Activated CD4-positive, CD25-positive, alpha-beta regulatory T cell treated with anti-CD3 and anti-CD28 coated beads, Interleukin-2, amount 50 U/mL, for 16 hours (primary cell): Measurements from ENCODE around the gene FIBIN.
"Not testable (repeated sequence)": the region's sequence is repeated elsewhere in the genome, so short reads cannot be mapped to it uniquely, and the experiment has no call there.

Experiments
- DNase-seq: peaks from one replicate; pipeline ENCODE4 v3.0.0-alpha.2; 2020; ENCODE audit warnings: low read depth, low spot score

FIBIN gene

GRCh38 chr11:26993965-26994457 is at the start of gene FIBIN:
FIBIN (plus strand) TSS chr11:26994112; CDS start chr11:26994527, 415 bp downstream.
- DNase-seq: no peak

DNA sequence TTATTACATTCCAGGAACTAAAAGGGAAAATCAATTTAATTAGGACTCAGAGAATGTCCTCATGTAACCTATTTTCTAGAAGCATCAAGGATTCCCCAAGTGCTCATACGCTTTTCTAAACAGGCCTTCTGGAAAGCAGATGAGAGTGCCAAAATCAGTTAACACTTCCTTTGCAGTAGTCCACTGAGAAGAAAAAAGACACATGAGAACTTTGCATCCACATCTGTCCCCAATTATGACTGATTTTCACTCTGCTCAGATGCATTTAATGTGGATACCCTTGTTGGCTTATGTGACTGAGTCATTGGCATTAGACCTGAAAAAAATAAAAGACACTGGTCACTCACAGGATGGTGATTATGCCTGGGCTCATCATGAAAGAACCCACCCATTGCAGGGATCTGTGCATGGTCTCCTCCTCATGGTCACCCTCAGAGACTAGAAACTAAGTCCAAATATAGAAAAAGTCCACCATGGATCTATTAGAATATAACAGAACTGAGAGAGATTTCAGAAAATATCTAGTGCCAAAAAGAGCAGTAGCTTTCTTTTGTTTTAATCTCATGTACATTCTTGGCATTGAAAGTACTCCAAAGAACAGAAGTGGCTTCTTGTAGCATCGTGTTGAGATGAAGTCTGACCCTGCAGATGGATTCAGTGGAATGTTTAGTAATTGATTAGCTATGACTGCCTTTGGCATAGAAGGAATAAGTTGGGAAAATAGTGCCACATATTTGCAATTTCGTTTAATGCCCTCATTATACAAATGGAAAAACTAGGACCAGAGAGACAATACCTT is 48.8 kb upstream of the FIBIN start:
- no peak for DNase-seq

DNA sequence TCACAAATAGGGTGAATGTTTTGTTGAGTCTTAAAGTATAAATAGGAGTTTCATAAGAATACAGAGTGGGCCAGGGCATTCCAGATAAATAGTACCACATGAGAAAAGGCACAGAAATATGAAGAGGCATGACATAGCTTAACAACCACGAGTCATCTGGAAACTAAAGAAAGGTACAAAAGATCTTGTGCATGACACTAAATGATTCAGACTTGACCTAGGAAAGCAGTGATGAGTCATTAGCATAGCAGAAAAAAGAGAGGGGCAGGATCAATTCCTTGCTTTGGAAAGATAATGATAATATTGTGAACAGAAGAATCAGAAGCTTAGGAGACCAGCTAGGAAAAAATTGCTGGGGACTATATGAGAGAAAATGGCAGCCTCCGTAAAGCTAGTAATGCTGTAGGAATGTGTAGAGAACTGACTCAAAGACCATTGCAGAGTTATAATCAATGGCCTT is 47.6 kb upstream of the FIBIN start:
- no peak for DNase-seq

DNA sequence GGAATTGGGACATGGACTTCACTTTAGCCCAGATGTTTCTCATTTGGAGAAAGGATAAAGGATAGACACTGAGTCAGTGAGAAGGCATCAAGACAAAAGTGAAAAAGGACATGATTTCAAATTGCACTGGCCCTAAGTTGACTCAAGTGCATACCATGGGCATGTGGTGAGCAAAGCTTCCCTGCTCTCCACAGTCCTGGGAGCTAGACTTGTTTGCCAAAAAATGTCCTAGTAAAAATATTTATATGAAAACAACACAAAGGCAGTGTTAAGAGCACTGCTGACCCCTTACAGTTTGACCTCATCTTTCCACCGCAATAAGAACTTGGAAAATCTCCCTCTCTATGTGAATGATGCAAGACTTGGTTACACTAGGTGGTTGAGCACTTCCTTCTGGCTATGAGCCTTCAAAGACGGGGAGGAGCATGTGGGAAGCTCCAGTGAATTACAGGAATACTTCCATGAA is 46.5 kb upstream of the FIBIN start:
- no peak for DNase-seq

GRCh38 chr11:26947904-26948639 is 45.8 kb upstream of the FIBIN start:
- DNase-seq: no peak

DNA sequence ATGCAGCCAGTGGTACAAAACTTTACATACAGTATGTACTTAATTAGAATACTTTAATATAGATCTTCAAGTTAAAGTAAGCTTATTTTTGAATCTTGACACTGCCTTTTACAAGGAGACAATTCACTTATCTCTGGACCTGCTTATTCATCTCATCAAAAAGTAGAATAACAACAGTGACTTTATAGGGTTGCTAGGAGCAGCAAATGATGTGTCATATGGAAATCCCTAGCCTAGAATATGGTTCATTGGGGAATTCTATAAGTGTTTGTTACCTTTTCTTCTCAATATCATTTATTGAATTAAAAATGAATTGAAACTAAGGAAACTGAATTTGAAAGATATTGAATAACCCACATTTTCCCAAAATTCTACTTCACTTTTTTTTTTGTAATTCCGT is 45.0 kb upstream of the FIBIN start:
- DNase-seq: no peak

- DNase-seq: no peak
Observed at GRCh38 chr11:26949846-26950245, 44.1 kb upstream of the FIBIN start.

DNA sequence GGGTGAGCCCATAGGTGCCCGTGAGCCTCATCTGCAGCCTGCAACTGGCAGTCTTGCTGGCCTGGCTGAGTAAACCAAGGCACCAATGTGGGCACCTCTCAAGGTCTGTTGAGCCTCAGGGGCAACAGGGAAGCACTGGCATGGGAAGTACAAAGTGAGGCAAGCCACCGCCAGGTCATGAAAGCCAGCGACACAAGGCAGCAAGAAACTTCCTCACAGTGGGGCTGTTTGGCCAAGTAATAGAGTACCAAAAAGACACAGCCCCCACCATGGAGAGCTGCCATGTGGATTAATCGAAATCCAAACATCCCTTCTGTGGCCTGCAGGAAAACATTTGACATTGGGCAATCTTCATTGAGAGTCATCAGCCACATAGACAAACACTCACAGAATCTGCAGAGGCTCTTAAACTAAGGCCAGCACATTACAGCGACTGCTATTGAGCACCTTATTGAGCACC is 43.6 kb upstream of the FIBIN start:
- no peak for DNase-seq

GRCh38 chr11:26951809-26952515 is 42.0 kb upstream of the FIBIN start:
- no peak for DNase-seq

DNA sequence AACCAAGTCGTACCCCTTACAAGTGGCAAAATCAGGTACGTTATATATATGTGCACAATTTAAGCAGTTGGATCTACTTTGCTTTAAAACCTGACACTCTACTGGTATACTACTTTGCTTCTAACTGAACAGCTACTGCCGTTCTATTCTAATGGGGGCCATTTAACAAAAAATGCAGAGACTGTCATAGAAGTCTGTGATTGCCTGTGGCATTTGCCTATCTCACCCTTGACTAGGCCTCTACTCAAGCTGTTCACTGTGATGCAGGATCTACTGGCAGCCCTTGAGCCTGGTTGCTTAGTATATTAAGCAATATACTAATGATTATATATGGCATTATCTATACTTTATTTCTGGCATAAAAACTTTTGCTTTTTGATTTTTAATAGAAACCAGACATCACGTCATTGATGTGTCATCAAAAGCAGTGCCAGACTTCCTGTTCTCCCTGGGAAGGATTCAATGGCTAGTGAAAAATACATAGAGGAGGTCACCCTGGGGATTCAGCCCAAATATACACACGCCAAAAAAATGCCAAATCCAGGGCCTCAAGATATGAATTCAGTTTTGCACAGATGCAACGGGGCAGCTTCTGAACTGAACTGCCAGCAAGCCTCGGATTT is 40.0 kb upstream of the FIBIN start:
- DNase-seq: no peak

GRCh38 chr11:26958005-26958701 is 35.8 kb upstream of the FIBIN start:
- DNase-seq: no peak

- no peak for DNase-seq
Observed at GRCh38 chr11:26958702-26959049, 35.2 kb upstream of the FIBIN start.

DNA sequence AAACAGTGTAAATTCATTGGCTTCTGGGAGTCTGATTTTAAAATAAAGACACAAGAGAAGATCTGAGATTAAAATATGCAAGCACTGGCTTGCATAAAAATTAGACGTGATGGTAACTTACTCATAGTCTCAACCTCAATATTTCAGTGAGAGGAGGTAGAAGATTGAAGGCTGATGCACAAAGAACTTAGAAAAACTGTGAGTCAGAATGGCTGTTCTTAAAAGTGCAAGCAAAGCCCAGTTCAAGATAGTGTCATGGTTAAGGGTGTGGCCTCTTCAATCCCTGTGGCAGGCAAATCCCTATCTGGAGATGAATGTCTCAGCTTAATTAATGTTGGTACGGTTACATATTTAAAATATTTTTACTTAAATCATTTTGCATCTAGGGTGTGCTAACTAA is 33.6 kb upstream of the FIBIN start:
- no peak for DNase-seq

DNA sequence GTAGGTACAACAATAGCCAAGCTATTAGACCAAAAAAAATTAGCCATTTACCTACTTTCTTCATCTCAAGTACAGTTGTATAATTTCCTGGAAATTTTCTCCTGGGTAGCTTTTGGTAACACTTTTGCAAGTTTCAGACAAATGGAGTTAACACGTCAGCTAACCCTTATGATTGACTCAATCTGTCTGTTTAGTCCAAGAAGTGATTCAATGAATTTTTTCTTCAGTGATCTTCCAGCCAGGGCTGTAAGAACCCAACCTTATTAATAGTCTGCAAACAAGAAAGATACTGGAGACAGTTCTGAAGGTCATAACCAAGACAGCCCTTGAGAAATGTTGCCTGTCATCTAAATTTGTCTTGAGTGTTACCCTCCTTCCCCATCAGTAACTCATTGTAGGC is 30.1 kb upstream of the FIBIN start:
- DNase-seq: no peak

DNA sequence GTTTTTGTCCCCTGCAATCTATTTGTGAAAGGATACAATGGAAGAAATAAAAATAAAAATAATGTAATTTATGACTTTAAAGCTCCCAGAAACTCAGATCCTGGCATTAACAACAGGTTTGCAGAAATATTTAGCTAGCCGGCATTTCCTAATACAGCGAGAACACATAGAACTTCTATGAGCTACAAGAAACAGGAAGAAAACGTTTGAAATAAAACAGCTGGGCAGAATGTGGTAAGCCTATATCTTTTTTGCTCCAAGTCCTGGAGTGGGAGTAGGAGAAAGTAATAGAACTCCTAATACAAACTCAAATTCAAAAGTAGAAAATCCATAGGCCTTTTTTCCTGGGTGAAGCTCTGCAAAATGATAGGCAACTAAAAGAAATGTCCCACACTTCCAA is 29.6 kb upstream of the FIBIN start:
- no peak for DNase-seq

DNA sequence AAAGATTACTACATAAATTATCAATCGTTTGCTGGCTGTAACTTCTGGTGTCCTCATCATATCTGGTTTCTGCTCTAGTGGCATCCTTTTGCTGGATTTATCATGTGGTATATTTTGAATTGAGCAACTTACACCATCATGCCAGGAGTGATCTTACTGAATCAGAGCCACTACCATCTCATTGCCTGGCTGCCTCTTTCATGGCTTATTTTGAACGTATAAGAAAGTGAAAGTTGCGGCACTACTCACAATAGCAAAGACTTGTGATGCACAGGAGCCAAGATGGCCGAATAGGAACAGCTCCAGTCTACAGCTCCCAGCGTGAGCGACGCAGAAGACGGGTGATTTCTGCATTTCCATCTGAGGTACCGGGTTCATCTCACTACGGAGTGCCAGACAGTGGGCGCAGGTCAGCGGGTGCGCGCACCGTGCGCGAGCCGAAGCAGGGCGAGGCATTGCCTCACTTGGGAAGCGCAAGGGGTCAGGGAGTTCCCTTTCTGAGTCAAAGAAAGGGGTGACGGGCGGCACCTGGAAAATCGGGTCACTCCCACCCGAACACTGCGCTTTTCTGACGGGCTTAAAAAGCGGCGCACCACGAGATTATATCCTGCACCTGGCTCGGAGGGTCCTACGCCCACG is 28.9 kb upstream of the FIBIN start:
- DNase-seq: not testable (repeated sequence)

GRCh38 chr11:26971961-26972360 is 22.0 kb upstream of the FIBIN start:
- no peak for DNase-seq

DNA sequence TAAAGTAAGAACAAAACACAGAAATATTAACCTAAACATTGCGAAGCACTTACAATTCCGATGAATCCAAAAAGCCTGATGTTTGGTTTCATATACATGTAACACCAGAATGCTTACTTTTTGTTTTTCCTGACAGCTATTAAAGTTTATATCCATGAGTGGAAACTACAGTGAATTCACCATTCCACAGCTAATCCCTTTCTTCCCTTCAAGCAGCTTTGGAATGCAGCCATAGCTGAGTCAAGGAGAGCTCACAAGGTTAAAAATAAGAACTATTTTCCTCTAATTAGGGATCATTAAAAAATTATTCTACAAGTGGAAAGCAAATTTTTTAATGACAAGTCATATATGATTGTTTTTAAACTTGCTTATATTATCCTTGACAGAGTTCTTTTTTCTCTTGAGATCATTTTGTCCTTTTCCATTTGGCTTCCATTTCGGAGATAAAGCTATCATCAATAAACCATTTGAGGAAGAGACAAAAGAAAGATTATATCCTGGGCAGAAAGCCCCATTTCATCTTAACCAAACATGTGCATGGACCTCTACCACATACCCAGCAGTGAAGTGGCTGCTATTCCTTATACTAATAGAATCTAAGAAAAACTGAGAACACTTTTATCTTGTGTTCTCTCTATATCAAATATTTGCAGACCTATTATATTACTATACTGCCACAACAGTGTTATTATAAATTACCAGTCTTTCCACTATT is 19.7 kb upstream of the FIBIN start:
- no peak for DNase-seq

GRCh38 chr11:26974996-26975395 is 18.9 kb upstream of the FIBIN start:
- no peak for DNase-seq

DNA sequence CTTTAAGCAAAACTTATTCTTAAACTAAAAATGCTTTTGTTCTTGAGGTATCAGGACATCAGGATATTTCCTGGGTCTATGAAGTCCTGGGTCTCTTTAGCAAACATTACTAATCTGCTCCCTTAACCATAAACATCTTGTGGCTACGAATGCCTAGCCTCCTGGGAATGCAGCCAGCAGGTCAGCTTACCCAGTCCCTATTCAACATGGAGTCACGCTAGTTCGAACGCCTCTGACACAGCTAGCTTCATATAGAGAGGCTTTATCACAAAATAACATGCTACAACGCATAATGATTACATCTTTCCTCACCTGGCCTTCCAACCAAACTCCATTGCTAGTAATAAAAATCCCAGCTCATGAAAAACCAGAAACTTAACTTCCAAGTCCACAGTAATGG is 17.5 kb upstream of the FIBIN start:
- no peak for DNase-seq
